B cell (primary cell): ENCODE measurements around the gene DCHS1. TPM values are rescaled to one million over a fixed set of nuclear protein-coding genes. Genes with fewer than 3 reads are reported as not detected.
A peak's percentile ranks its signal among the peaks of the same experiment; 100 is the strongest.

Experiments used
- ATAC-seq: fragments of 200-7000 bp; cut with Tn5 transposase; one replicate; pipeline ENCODE4 v1.10.0; 2021; ENCODE audit warnings: low read depth, mild to moderate bottlenecking, moderate number of reproducible peaks, moderate library complexity
- CTCF ChIA-PET: fragments of 350-600 bp; sonication (Branson Sonifier 250); formaldehyde crosslinking; loops from one replicate; lab custom pipeline; 2021; ENCODE audit warnings: antibody characterized with exemption, inconsistent platforms; lab: Charles Lee
- POLR2A ChIA-PET: fragments of 350-600 bp; sonication (Branson Sonifier 250); formaldehyde crosslinking; loops from one replicate; lab custom pipeline; 2021; ENCODE audit warnings: antibody characterized with exemption; lab: Charles Lee
- DNase-seq: peaks from one replicate; pipeline ENCODE4 v3.0.0; 2013
- H2AFZ ChIP-seq: 2 replicates; pipeline ENCODE4 v1.6.1; 2012; ENCODE audit warnings: mild to moderate bottlenecking, low read depth, low read length; ENCODE audit not compliant: insufficient read depth, poor library complexity, severe bottlenecking
- H3K27ac ChIP-seq, 2 donors: 1 replicate in 1 of 2; 2 replicates in 1 of 2; pipeline ENCODE4 v1.5.1; 2012 to 2013; ENCODE audit warnings: low read length in 2 of 2, mild to moderate bottlenecking in 2 of 2, moderate library complexity in 1 of 2
- H3K27me3 ChIP-seq, 4 experiments: fragments of 200-600 bp in 1 of 4; sonication (generic) in 1 of 4; replicated peaks in 1 of 4; 1 replicate in 2 of 4; 2 replicates in 2 of 4; pipeline versions ENCODE4 v1.6.1 to v1.7.0; 2013 to 2016; ENCODE audit warnings: low read length in 3 of 4, mild to moderate bottlenecking in 2 of 4, mixed read lengths in 1 of 4, moderate library complexity in 1 of 4; ENCODE audit not compliant: insufficient read depth in 4 of 4, control insufficient read depth in 3 of 4; ENCODE audit errors: control extremely low read depth in 1 of 4
- H3K36me3 ChIP-seq, 2 experiments: replicated peaks in 1 of 2; 1 replicate in 1 of 2; 2 replicates in 1 of 2; pipeline versions ENCODE4 v1.6.1 to v1.7.1; 2013; ENCODE audit warnings: low read length in 1 of 2; ENCODE audit not compliant: insufficient read depth in 2 of 2, control insufficient read depth in 1 of 2; ENCODE audit errors: control extremely low read depth in 1 of 2, extremely low read depth in 1 of 2
- H3K4me1 ChIP-seq, 2 donors: fragments of 200-600 bp in 1 of 2; sonication (generic) in 1 of 2; 1 replicate in 1 of 2; 2 replicates in 1 of 2; pipeline versions ENCODE4 v1.5.1 to v1.6.1; 2013 to 2017; ENCODE audit warnings: low read length in 2 of 2; ENCODE audit not compliant: control insufficient read depth in 2 of 2, insufficient read depth in 2 of 2
- H3K4me2 ChIP-seq: replicated peaks from 2 replicates; pipeline ENCODE3; 2012; ENCODE audit warnings: mild to moderate bottlenecking, low read depth, low read length; ENCODE audit not compliant: poor library complexity, severe bottlenecking
- H3K4me3 ChIP-seq, 5 experiments: fragments of 200-600 bp in 1 of 5; sonication (generic) in 1 of 5; 1 replicate in 3 of 5; 2 replicates in 2 of 5; pipeline versions ENCODE4 v1.5.1 to v1.7.0; 2011 to 2016; ENCODE audit warnings: low read length in 4 of 5, mild to moderate bottlenecking in 4 of 5, low read depth in 2 of 5, control low read depth in 1 of 5, moderate library complexity in 1 of 5; ENCODE audit not compliant: insufficient read depth in 1 of 5; ENCODE audit errors: control extremely low read depth in 1 of 5, extremely low read depth in 1 of 5
- H3K79me2 ChIP-seq: fragments of 200-600 bp; sonication (generic); one replicate; pipeline ENCODE4 v1.6.0; 2016; ENCODE audit warnings: low read length; ENCODE audit not compliant: control insufficient read depth, insufficient read depth
- H3K9ac ChIP-seq: fragments of 200-600 bp; sonication (generic); 2 replicates; pipeline ENCODE4 v1.6.1; 2017; ENCODE audit warnings: mild to moderate bottlenecking, low read length, moderate library complexity
- H3K9me3 ChIP-seq, 3 donors: one replicate each; pipeline versions ENCODE4 v1.6.1 to v1.7.1; 2013; ENCODE audit warnings: low read length in 2 of 3; ENCODE audit not compliant: control insufficient read depth in 2 of 3, insufficient read depth in 1 of 3; ENCODE audit errors: control extremely low read depth in 1 of 3
- H4K20me1 ChIP-seq: 2 replicates; pipeline ENCODE4 v1.6.0; 2012; ENCODE audit warnings: mild to moderate bottlenecking, low read length; ENCODE audit not compliant: insufficient read depth, control insufficient read depth, poor library complexity, severe bottlenecking
- H3K27ac Mint-ChIP-seq: one replicate; pipeline ENCODE4 v1.8.0; 2021; ENCODE audit warnings: mixed read lengths
- H3K27me3 Mint-ChIP-seq: one replicate; pipeline ENCODE4 v1.8.0; 2021; ENCODE audit warnings: mixed read lengths
- H3K4me1 Mint-ChIP-seq: one replicate; pipeline ENCODE4 v1.8.0; 2021; ENCODE audit warnings: mixed read lengths
- H3K4me3 Mint-ChIP-seq: one replicate; pipeline ENCODE4 v1.8.0; 2021; ENCODE audit warnings: mixed read lengths
- H3K9me3 Mint-ChIP-seq: one replicate; pipeline ENCODE4 v1.8.0; 2022; ENCODE audit warnings: mixed read lengths; ENCODE audit not compliant: insufficient read depth
- CTCF ChIP-seq: fragments of 200-600 bp; IDR thresholded peaks from one replicate; pipeline ENCODE4 v1.8.0; 2022; ENCODE audit warnings: antibody characterized with exemption, mild to moderate bottlenecking
- EZH2 ChIP-seq: IDR thresholded peaks from 2 replicates; pipeline ENCODE4 v1.6.1; 2012; ENCODE audit warnings: borderline replicate concordance, low read depth, mild to moderate bottlenecking, moderate library complexity, low read length; ENCODE audit not compliant: insufficient read depth, poor library complexity, severe bottlenecking
- WGBS: methylation state at CpG from one replicate; pipeline ENCODE4 v1.1.5; 2013; ENCODE audit warnings: missing lambda C conversion rate; ENCODE audit not compliant: insufficient coverage; 5-methylcytosine and 5-hydroxymethylcytosine counted together
- intact Hi-C: fragments of 100-400 bp; cut with micrococcal nuclease; formaldehyde crosslinking; loops from one replicate; pipeline ENCODE4 v1.10.0; 2022
- polyA plus RNA-seq: library from polyadenylated mRNA; depleted of rRNA; stranded (reverse); fragments of >200 nt; gene quantifications from 2 replicates; pipeline ENCODE4 v1.2.3, GENCODE V29; 2012
- total RNA-seq, 2 donors: library from RNA; stranded (reverse); fragments of 120-200 nt in 1 of 2; gene quantifications; 1 replicate in 1 of 2; 2 replicates in 1 of 2; pipeline versions ENCODE4 v1.2.3 to v1.2.4, GENCODE V29; 2013 to 2022

The DCHS1 gene
- total and polyA plus RNA-seq, 2 donors (not counting 1 experiment from before 2014, with no cell fraction given), result 0.31 to 0.84 TPM

- under 1% methylated on average over 72 of the region's 72 CpGs for WGBS
- Histone ChIP-seq H3K4me2 (peak within 1 kb of the TSS; percentile 94), H3K27me3 (no peaks in the 10 kb centered on the region), H3K4me3 (peak within 1 kb of the TSS; percentile 77 to 96 (median 93)), H2AFZ (peak within 1 kb of the TSS; percentile 98), H3K36me3 (peaks cover under 1 to 43% of the 10 kb centered on the region in 2 experiments), H3K79me2 (peaks cover 89% of the 10 kb centered on the region), H3K27ac (peak within 1 kb of the TSS; percentile 70 to 89), H3K4me1 (peaks cover 51 to 56% of the 10 kb centered on the region in 2 donors), H4K20me1 (peaks cover 42% of the 10 kb centered on the region), H3K9ac (peak within 1 kb of the TSS; percentile 94), H3K9me3 (no peaks in the 10 kb centered on the region)
- Mint-ChIP-seq H3K27me3 (no peaks in the 10 kb centered on the region), H3K4me1 (peaks cover 42% of the 10 kb centered on the region), H3K27ac (no peak within 1 kb of the TSS), H3K4me3 (no peak within 1 kb of the TSS), H3K9me3 (no peaks in the 10 kb centered on the region)
- ChIA-PET POLR2A (interaction anchor here (0.6 to 4.6 kb wide), 9 partner anchors 9 to 910 kb away, joined by 3 to 38 read pairs (median 4); partner anchors contain the start of genes MRPL17, TAF10 and TPP1), CTCF (interaction anchor here (0.9 to 7.0 kb wide), 14 partner anchors 9 to 152 kb away, joined by 3 to 52 read pairs (median 5); partner anchors contain the start of genes MRPL17, TAF10 and TPP1)
- TF ChIP-seq EZH2 (no peak), CTCF (peak; percentile 8)
- peak; percentile 91 for DNase-seq
- peak; percentile 92 for ATAC-seq
- intact Hi-C loops, result loop anchor here (1.0 to 5.0 kb wide), 10 partner anchors 9 to 371 kb away; partner anchors contain the start of genes ARFIP2, FHIP1B, MRPL17 and SMPD1
Measured at GRCh38 chr11:6603287-6604080, 52.1 kb downstream of the DCHS1 start, which contains the start of the genes ILK and RRP8. Gene ILK (plus strand): TSS chr11:6603774. CDS start chr11:6604272, 498 bp downstream. Gene RRP8 (minus strand): TSS chr11:6603616. CDS start chr11:6603502, 114 bp downstream.
